NCI-H187 treated with DMSO at 0.1 percent for 48 hours (cell line): ENCODE data around the gene PDLIM1.
"Not testable (repeated sequence)": the region's sequence is repeated elsewhere in the genome, so short reads cannot be mapped to it uniquely, and the experiment has no call there.

Experiments used
- DNase-seq: peaks from one replicate; lab custom pipeline; 2025; lab: John Stamatoyannopoulos, UW

Gene PDLIM1

DNA sequence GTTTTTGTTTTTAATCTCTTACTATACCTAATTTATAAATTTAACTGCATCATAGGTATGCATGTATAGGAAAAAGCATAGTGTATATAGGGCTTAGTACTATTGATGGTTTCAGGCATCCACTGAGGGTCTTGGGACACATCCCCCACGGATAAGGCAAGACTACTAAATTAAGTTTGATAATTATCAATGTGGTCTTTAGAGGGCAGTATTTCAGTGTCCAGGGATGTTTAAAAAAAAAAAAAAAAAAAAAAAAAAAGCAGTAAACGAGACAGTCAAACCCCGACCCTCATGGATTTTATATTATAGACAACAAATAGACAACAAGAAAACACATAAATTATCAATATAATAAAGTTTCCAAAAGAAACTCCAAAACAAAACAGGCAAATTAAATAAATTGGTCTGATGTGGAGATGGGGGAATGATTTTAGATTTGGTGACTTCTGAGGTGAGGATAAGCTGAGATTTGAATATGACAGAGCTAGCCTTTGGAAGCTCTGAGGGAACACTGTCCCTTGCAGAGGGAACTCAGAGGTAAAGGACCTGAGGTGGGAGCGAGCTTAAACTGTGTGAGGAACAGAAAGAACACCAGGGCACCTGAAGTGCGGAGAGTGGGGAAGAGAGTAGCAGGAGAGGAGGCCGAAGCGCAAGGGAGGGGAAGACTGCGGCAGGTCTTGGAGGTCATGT is 82.0 kb downstream of the PDLIM1 start:
- no peak for DNase-seq

DNA sequence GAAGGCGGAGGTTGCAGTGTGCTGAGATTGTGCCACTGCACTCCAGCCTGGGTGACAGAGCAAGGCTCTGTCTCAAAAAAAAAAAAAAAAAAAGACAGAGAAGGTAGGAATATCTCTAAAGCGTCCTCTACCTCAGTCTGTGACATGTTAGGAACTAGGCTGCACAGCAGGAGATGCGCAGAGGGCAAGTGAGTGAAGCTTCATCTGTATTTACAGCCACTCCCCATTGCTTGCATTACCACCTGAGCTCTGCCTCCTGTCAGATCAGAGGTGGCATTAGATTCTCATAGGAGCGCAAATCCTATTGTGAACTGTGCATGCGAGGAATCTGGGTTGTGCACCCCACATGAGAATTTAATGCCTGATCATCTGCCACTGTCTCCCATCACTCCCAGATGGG is 87.9 kb downstream of the PDLIM1 start:
- not testable (repeated sequence) for DNase-seq

DNA sequence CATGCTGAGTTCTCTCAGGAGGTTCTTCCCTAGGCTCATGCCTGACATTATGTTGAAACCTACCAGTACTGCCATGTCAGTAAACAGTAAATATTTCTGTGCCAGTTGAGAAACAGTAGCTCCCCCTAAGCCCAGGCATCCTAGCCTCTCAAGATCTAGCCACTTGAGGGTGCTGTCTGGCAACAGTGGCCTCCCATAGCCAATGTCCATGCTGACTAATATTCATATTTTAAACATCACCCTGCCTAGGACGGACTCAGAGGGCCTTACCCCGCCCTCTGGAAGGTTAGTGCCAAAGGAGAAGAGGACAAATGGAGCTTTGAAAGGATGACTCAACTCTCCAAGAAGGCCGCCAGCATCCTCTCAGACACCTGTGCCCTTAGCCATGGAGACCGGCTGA is 89.1 kb downstream of the PDLIM1 start:
- no peak for DNase-seq

DNA sequence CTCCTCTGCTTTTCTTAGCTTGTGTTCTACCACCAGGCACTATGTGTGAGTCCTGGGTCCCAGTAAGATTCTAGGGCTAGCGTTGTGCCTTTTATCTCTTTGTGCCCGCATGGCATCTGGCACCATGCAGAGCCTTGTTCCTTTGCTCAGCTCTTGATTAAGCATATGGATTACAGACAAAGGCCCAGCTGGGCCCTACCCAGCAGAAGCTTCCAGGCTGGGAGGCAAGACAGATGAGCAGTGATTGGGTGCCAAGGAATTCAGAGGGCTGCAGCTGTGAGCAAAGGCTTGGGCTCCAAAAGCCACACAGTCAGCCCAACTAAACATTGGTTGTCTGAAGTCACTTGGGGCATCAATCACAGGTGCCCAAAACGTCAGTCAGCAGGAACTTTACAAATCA is 94.8 kb downstream of the PDLIM1 start:
- DNase-seq = no peak

GRCh38 chr10:95193944-95194343 is 96.9 kb downstream of the PDLIM1 start, which contains the start of gene ACSM6:
TSS of gene ACSM6 (plus strand) at chr10:95194238. CDS start at chr10:95194486, 248 bp downstream.
- no peak for DNase-seq

DNA sequence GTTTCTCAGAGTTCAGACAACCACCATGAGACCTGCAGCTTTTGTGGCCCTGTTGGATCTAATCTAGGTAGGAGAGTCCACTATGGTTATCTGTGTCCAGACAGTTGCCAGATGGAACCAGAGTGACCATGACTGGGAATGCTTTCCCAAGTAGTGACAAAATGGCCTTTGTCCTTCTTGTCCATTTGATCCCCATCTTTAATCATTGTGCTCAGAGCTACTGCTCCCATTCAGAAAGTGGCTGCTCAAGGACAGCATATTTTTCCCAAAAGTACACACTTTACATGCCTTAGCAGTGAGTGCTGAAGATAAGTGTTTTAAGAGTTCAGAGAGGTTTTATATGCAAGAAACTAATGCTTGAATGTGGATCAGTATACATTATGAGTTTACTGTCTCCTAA is 102.2 kb downstream of the PDLIM1 start:
- no peak for DNase-seq

DNA sequence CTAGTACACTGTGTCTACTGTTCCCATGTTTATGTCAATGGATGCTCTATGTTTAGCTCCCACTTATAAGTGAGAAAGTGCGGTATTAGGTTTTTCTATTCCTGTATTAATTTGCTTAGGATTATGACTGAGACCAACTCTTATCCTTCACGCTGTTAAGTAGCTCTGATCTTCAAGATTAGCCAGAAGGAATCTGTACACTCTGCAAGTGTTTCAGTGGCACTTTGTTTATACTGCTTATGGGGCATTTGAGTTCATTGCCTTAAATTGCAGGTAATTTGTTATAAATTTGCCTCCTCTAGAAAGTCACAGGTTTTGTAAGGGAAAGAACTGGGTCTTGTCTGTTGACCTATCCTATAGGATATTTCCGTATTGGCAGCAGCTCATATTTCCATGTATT is 103.2 kb downstream of the PDLIM1 start:
- DNase-seq = no peak
